Esophagus mucosa (tissue), 1 donor: ENCODE measurements around the gene FTCDNL1. TPM values are rescaled to one million over a fixed set of nuclear protein-coding genes. Genes with fewer than 3 reads are reported as not detected.
A peak's percentile ranks its signal among the peaks of the same experiment; 100 is the strongest.

Experiments
- ATAC-seq: fragments of 200-7000 bp; cut with Tn5 transposase; one replicate; pipeline ENCODE4 v1.9.1; 2020
- total RNA-seq: library from RNA; stranded (reverse); gene quantifications from one replicate; pipeline ENCODE4 v1.2.4, GENCODE V29; 2023
- donor health status: DM: yes; HTN: yes; CAD: no.

Gene FTCDNL1
- total RNA-seq = 1.6 TPM

DNA sequence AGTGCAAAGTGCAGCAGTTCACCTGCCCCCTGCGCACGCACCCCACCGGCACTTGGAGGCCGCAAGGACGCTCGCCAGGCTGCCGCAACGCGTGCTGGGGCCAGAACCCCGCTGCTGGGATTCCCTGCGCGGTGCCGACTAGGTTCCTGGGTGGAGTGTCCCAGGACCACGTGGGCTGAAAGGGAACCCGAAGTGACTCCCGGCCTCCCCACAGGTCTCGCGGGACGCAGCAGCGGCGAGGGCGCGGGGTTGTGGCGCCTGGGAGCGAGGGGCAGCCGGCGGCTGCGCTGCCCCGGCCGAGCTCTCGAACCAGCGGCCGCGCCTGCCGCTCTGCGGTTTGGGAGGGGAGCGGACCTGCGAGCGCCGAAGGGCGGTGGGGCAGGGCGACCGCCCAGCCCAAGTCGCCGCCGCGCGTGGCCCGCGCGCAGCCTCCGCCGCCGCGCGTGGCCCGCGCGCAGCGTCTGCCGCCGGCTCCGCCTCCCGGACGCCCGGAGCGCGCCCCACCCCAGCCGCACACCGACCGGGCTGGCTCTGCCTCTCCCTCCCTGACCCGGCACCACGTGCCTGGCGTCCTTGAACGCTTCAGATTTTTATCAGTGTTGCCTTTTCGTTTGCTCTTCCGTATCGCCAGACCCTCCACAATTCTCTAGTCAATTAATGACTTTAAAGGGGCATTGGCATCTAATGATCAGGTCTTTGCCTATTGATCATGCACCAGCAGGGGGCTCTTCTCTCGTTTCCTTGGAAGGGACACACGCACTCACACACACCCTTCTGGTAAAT, at the start of gene FTCDNL1:
TSS of gene FTCDNL1 (minus strand) at position 475 of the 783 bp plus-strand sequence. CDS start 2,230 bp downstream, outside the sequence.
- peak; percentile 98 for ATAC-seq

DNA sequence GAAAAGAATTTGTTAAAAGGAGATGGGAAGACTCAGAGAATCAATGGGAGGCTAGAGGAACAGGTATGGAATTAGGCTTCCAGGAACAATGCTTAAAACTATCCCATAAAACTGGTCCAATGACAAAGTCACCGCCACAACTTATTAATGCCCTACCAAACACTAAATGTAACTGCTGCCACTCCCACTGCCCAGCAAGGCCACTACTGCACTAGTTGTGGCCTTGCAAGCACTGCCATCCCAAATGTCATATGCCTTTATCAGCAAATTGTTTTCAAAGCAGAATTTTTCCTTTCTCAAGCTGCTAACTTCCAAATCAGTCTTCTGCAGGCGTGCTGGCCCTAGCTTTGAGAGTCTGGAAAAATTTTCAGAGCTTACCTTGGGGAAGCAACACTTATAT, 45.6 kb upstream of the FTCDNL1 start:
- ATAC-seq = no peak

DNA sequence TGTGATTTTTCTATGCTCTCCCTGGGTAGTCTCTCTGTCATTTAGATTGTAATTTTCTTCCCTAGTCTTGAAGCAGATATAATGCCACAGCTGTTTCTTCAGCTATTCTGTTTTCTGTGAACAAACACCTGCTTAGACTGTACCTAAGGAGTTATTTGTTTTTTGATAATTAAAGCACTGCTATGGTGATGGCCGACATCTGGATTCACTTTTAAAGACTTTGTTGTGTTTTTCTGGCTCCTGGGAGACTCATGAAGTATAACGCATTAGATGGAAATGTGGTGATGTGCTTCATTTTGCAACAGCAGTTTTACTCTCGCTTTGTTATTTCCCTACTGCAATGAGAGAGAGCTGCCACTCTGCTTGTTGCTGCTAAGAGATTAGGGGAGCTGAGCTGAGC, 44.4 kb upstream of the FTCDNL1 start:
- ATAC-seq = no peak

- ATAC-seq = no peak
Measured at GRCh38 chr2:199883474-199884212, 32.7 kb upstream of the FTCDNL1 start.

DNA sequence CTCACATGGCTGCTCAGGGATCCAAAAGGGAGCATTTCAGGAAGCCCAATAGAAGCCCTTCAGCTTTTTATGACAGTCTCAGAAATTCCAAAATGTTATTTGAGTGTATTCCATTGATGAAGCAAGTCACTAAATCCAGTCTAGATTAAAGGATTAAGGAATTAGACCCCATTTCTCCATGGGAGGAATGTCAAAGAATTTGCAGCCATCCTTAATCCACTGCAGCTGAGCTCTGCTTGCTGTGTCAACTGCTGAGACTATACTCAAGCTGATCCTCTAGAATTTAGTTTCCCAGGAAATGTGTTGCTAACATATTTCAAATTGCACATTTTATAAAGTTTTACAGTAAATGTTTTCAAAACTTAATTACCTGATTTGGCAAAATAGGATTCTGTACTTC, 31.7 kb upstream of the FTCDNL1 start:
- no peak for ATAC-seq

- ATAC-seq = no peak
Measured at GRCh38 chr2:199875400-199875799, 24.4 kb upstream of the FTCDNL1 start.

DNA sequence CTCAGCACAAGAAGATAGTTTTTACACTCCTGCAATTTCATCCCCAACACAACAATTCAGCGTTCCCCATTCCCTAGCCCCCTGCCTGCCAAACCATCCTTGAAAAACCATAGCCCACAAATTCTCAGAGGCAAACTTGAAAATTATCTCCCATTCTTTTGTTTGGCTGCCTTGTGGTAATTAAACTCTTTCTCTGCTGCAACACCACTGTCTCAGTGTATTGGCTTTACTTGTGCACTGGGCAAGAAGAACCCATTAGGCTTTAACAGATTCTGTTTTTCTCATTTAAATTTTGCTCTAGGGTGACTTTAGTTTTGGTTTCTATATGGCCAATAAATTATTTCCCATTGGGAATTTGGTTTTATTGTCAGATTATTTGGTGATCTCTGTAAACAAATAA, 23.2 kb upstream of the FTCDNL1 start:
- ATAC-seq = no peak

- ATAC-seq = no peak
Measured at GRCh38 chr2:199870581-199870980, 19.6 kb upstream of the FTCDNL1 start.

DNA sequence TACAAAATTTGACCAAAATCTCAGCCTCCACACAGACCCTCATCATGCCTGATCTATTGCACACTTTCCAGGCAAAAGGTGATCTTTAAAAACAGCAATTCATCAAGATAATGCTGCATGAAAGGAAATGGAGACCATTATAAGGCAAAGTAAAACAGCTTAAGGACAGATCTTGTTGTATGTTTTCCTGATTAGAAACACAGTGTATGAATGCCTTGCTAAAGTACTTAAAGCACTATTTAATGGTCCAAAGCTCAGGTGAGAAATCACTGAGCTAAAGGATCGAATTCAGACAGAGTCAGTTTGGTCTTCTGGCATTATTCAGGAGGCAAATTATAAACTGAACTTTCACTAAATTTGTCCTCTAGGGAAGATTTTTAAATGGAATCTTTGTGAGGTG, 18.7 kb upstream of the FTCDNL1 start:
- ATAC-seq = no peak

- no peak for ATAC-seq
Measured at GRCh38 chr2:199869227-199869541, 18.2 kb upstream of the FTCDNL1 start.

DNA sequence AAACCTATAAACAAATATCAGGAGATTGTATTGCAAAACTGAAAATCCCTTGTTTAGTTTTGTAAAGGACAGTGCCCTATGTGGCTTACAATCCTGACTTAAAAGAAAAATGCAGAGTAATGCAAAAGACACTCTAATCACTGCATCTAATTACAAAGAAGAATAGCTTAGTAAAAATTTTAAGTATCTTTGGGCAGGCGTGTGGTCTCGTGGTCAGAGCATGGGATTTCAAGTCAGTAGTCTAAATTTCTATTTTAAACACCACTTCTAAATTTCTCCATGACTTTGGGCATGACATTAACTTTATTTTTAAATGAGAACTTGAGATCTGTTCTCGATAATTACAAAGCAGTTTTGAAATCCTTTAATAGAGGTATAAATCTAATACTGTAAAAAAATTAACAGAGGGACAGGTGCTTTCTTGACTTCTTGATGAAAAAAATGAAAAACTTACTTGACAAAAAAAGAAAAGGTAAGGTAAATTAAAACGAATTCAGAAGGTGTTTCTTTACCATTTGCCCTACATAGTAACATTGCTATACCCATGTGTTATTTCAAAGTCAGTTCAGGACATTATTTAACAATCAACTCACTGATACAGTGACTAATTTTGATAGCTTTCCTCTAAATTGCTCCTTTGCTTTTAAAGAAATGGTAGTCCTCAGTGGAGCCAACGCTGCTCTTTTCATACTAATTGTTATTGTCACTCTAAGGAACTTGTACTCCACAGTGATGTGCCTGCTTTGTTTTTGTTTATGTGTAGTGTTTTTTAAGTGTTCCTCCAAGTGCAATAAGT, 17.6 kb upstream of the FTCDNL1 start:
- ATAC-seq = no peak

DNA sequence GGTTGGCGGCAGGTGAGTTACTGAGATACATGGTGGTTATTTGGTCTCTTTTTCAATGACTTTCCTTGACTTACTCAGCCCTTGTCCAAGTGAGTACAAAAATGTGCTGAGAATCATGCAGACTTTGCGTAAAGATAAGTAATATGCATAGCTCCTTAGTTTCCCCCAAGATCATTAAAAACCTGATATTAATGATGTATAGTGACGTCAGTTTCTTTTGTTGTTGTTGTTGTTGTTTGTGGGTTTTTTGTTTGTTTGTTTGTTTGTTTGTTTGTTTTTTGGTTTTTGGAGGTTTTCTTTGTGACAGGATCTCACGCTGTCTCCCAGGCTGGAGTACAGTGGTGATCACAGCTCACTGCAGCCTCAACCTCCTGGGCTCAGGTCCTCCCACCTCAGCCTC, 14.9 kb upstream of the FTCDNL1 start:
- ATAC-seq = no peak

- no peak for ATAC-seq
Measured at GRCh38 chr2:199862788-199863187, 11.8 kb upstream of the FTCDNL1 start.

DNA sequence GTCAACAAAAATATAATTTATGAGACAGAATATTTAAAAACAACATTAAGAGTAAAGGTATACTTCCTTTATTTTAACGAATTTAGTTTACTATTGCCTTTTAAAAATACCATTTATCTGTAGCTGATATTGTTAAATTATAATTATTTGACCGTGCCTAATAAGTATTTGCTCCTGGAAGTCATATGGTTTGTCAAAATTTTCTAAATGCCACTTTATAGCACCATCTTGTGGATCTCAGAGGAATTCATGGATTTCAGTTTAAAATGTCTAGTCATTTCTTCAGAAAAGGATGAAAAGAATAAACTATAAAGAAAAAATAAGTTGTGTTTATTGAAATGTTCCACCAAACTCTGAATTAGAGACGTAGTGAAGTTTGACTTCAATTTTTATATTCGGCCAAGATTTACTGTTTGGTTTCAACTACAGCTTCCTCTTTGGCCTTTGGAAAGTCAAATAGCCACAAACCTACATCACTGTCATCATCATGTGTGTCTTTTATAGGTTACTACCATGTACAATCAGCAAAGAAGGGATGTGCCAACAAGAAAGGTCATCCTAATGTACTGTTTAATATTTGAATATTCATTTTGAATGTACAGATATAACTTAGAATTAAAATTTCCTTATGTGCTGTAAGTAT, 10.3 kb upstream of the FTCDNL1 start:
- no peak for ATAC-seq

DNA sequence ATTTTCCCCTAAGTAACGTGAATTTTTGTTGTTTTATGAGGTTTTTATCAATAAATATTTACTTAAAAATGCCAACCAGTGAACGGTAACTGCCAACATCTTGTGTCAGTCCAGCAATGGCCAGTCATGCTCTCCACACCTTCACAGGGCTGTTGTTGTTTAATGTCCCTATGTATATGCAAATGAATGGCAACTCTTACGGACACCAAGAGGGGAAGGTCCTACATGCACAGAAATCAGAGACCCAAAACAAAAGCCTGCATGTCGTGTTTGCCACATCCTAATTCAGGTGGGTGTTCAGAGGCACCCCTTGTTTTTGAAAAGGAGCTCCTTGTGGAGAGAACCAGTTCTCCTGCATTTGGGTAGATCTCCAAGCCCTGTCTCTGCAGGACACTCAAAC, 4.8 kb upstream of the FTCDNL1 start:
- ATAC-seq = no peak

- ATAC-seq = no peak
Measured at GRCh38 chr2:199851883-199852282, 891 bp upstream of the FTCDNL1 start.

- ATAC-seq = no peak
Measured at GRCh38 chr2:199851501-199851810, 464 bp upstream of the FTCDNL1 start.

DNA sequence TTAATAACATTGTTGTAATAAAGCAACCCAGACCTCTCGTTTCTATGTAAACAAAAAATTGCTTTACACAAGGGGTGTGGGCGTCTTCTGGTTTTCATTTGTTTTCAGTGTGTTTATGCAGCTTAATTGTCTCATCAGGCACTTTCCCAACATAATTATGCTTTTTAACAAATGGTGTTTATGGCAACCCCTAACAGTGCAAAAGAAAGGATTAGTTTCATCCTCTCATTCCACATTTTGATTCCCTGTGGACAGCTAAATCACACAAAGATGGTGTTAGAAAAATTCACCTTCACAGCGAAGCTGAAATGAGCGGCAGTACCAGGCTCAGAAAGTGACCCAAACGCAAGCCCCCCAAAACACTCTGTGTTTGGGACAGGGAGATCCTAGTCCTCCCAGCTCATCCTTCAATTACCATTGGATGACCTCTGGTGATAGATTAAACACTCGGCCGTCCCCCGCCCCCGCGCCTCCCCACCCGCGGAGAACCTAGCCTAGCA, 724 bp downstream of the FTCDNL1 start:
- ATAC-seq = no peak

- ATAC-seq = no peak
Measured at GRCh38 chr2:199848389-199849130, 2.4 kb downstream of the FTCDNL1 start.

- ATAC-seq = no peak
Measured at GRCh38 chr2:199847181-199847864, 3.7 kb downstream of the FTCDNL1 start.

DNA sequence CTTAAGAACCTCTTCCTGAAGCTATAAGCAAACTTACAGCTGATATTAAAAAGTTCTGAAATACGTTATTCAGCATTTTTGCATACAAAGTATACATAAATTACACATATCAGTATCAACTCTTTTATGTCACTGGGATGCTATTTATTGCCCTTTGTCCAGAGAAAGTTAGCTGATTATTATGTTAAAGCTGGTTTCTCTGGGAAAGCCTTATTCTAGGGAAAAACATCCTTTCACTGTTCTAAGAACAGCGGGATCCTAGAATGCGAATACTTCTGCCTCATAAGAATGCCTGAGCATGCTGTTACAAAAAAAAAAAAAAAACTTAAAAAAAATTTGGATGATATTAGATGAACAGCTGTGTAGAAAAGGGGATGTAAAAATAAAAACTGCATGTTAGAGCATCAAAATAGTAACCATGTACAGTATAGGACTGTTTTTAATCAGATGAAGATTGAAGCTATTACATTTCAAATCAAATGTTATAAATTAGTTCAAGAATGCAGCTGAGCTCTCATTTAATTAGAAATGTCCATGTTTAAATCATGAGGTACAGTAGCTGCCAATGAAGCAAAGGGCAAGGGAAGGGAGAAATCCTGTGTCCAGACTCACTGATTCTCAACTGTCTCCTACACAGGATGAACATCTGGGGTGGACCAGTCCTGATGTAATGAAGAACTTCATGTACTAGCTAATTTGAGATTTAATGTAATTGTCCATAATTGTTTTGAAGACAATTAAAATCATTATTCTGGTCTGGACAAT, 8.2 kb downstream of the FTCDNL1 start:
- ATAC-seq = no peak
